ENCODE data around the gene RHPN2.

DNA sequence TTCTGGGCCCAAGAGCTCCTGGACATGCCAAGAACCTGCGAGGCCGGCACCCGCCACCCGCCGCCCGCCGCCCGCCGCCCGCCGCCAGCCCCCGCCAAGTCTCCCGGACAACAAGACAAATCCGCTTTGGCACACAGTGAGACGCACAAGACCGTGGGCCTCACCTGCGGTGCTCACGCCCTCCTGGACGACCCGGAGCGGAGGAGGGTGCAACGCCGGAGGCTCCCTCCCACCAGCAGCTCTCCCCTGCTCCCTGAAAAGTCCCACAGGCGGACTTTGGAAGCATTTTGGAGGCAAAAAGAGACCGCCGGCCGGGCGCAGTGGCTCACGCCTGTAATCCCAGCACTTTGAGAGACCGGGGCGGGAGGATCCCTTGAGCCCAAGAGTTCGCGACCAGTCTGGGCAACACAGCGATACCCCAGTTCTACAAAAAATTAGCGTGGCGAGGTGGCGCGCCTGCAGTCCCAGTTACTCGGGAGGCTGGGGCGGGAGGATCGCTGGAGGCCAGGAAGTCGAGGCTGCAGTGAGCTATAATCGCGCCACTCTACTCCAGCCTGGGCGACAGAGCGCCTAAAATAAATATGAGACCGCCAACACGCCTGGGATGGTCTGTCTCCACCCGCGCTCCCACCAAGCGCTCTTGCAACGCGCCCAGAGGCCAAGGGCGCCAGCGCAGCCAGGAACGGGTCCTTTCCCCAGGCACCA lies 783 bp downstream of the RHPN2 start:
- TF ChIP-seq, protein P1, sequence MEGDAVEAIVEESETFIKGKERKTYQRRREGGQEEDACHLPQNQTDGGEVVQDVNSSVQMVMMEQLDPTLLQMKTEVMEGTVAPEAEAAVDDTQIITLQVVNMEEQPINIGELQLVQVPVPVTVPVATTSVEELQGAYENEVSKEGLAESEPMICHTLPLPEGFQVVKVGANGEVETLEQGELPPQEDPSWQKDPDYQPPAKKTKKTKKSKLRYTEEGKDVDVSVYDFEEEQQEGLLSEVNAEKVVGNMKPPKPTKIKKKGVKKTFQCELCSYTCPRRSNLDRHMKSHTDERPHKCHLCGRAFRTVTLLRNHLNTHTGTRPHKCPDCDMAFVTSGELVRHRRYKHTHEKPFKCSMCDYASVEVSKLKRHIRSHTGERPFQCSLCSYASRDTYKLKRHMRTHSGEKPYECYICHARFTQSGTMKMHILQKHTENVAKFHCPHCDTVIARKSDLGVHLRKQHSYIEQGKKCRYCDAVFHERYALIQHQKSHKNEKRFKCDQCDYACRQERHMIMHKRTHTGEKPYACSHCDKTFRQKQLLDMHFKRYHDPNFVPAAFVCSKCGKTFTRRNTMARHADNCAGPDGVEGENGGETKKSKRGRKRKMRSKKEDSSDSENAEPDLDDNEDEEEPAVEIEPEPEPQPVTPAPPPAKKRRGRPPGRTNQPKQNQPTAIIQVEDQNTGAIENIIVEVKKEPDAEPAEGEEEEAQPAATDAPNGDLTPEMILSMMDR (IDR thresholded peaks at IDR 0.05; ENCODE audit: low read depth, low read length, poor library complexity, severe bottlenecking) = no peak
- no peak for TF ChIP-seq EZH2phosphoT487 (IDR thresholded peaks at IDR 0.05; ENCODE audit: borderline replicate concordance, low read length)
